ENCODE measurements around the gene NT5C3B. TPM values are rescaled to one million over a fixed set of nuclear protein-coding genes. Genes with fewer than 3 reads are reported as not detected.
"Not testable (repeated sequence)": the region's sequence is repeated elsewhere in the genome, so short reads cannot be mapped to it uniquely, and the experiment has no call there.

The NT5C3B gene
- total RNA-seq, 1 donor from 2014 or later = 63.6 TPM

GRCh38 chr17:41860254-41860931 lies 24.4 kb upstream of the NT5C3B start:
- Mint-ChIP-seq H3K36me3 (ENCODE audit: unreplicated experiment) (peaks cover 2% of the 10 kb centered on the region), H3K27me3 (ENCODE audit: unreplicated experiment) (no peaks in the 10 kb centered on the region), H3K27ac (ENCODE audit: unreplicated experiment) (no peak overlapping the region), H3K4me1 (ENCODE audit: unreplicated experiment) (peaks cover 6% of the 10 kb centered on the region), H3K9me3 (ENCODE audit: unreplicated experiment) (no peaks in the 10 kb centered on the region), H3K4me3 (ENCODE audit: unreplicated experiment) (no peak overlapping the region)
- no peak for TF ChIP-seq CTCF (IDR thresholded peaks at IDR 0.05)
- DNase-seq (ENCODE audit: extremely low spot score, unreplicated experiment) = no peak

GRCh38 chr17:41851382-41851781 lies 15.3 kb upstream of the NT5C3B start:
- not testable (repeated sequence) for H3K27me3 Mint-ChIP-seq (ENCODE audit: unreplicated experiment); H3K27ac Mint-ChIP-seq (ENCODE audit: unreplicated experiment); DNase-seq (ENCODE audit: extremely low spot score, unreplicated experiment); H3K9me3 Mint-ChIP-seq (ENCODE audit: unreplicated experiment); H3K4me3 Mint-ChIP-seq (ENCODE audit: unreplicated experiment)
- peaks cover 25% of the 10 kb centered on the region for H3K36me3 Mint-ChIP-seq (ENCODE audit: unreplicated experiment)
- peaks cover 21% of the 10 kb centered on the region for H3K4me1 Mint-ChIP-seq (ENCODE audit: unreplicated experiment)

- no peak overlapping the region for H3K27ac Mint-ChIP-seq (ENCODE audit: unreplicated experiment)
Observed at GRCh38 chr17:41849251-41849990, 13.4 kb upstream of the NT5C3B start.

GRCh38 chr17:41848788-41849187 lies 12.8 kb upstream of the NT5C3B start:
- Mint-ChIP-seq H3K27me3 (ENCODE audit: unreplicated experiment) (no peaks in the 10 kb centered on the region), H3K27ac (ENCODE audit: unreplicated experiment) (no peak overlapping the region), H3K9me3 (ENCODE audit: unreplicated experiment) (no peaks in the 10 kb centered on the region), H3K4me1 (ENCODE audit: unreplicated experiment) (peaks cover 21% of the 10 kb centered on the region), H3K36me3 (ENCODE audit: unreplicated experiment) (peaks cover 17% of the 10 kb centered on the region), H3K4me3 (ENCODE audit: unreplicated experiment) (no peak overlapping the region)
- no peak for TF ChIP-seq CTCF (IDR thresholded peaks at IDR 0.05)
- DNase-seq (ENCODE audit: extremely low spot score, unreplicated experiment) = no peak

More at GRCh38 chr17:41849251-41849990, 13.4 kb upstream of the NT5C3B start:
- DNase-seq (ENCODE audit: extremely low spot score, unreplicated experiment) = no peak
- H3K9me3 Mint-ChIP-seq (ENCODE audit: unreplicated experiment) = no peaks in the 10 kb centered on the region
- H3K27me3 Mint-ChIP-seq (ENCODE audit: unreplicated experiment) = no peaks in the 10 kb centered on the region
- TF ChIP-seq CTCF (IDR thresholded peaks at IDR 0.05) = no peak
- peaks cover 21% of the 10 kb centered on the region for H3K4me1 Mint-ChIP-seq (ENCODE audit: unreplicated experiment)
- H3K4me3 Mint-ChIP-seq (ENCODE audit: unreplicated experiment) = no peak overlapping the region
- H3K36me3 Mint-ChIP-seq (ENCODE audit: unreplicated experiment) = peaks cover 17% of the 10 kb centered on the region

- Mint-ChIP-seq H3K4me1 (ENCODE audit: unreplicated experiment) (peaks cover 11% of the 10 kb centered on the region), H3K36me3 (ENCODE audit: unreplicated experiment) (peaks cover 2% of the 10 kb centered on the region), H3K27me3 (ENCODE audit: unreplicated experiment) (no peaks in the 10 kb centered on the region), H3K27ac (ENCODE audit: unreplicated experiment) (no peak overlapping the region), H3K9me3 (ENCODE audit: unreplicated experiment) (no peaks in the 10 kb centered on the region), H3K4me3 (ENCODE audit: unreplicated experiment) (no peak overlapping the region)
- no peak for TF ChIP-seq CTCF (IDR thresholded peaks at IDR 0.05)
- no peak for DNase-seq (ENCODE audit: extremely low spot score, unreplicated experiment)
Observed at GRCh38 chr17:41844971-41845370, 8.9 kb upstream of the NT5C3B start.

- not testable (repeated sequence) for H3K27me3 Mint-ChIP-seq (ENCODE audit: unreplicated experiment); H3K4me3 Mint-ChIP-seq (ENCODE audit: unreplicated experiment); H3K4me1 Mint-ChIP-seq (ENCODE audit: unreplicated experiment); H3K36me3 Mint-ChIP-seq (ENCODE audit: unreplicated experiment); H3K27ac Mint-ChIP-seq (ENCODE audit: unreplicated experiment); DNase-seq (ENCODE audit: extremely low spot score, unreplicated experiment); H3K9me3 Mint-ChIP-seq (ENCODE audit: unreplicated experiment)
Observed at GRCh38 chr17:41840781-41841180, 4.7 kb upstream of the NT5C3B start.

GRCh38 chr17:41839448-41839847 lies 3.4 kb upstream of the NT5C3B start:
- not testable (repeated sequence) for H3K9me3 Mint-ChIP-seq (ENCODE audit: unreplicated experiment); H3K4me3 Mint-ChIP-seq (ENCODE audit: unreplicated experiment); H3K36me3 Mint-ChIP-seq (ENCODE audit: unreplicated experiment); H3K27ac Mint-ChIP-seq (ENCODE audit: unreplicated experiment); DNase-seq (ENCODE audit: extremely low spot score, unreplicated experiment); H3K27me3 Mint-ChIP-seq (ENCODE audit: unreplicated experiment)
- H3K4me1 Mint-ChIP-seq (ENCODE audit: unreplicated experiment) = peaks cover 15% of the 10 kb centered on the region
